RPMI7951 (cell line): ENCODE data around the gene MYF6. TPM values are rescaled to one million over a fixed set of nuclear protein-coding genes. Genes with fewer than 3 reads are reported as not detected.
A peak's percentile ranks its signal among the peaks of the same experiment; 100 is the strongest.

Experiments
- DNase-seq: peaks from one replicate; pipeline ENCODE4 v3.0.0-alpha.2; 2012; ENCODE audit warnings: low read depth
- total RNA-seq: library from RNA; depleted of rRNA; stranded (reverse); fragments of >200 nt; shearing (Covaris generic); gene quantifications from 2 replicates; pipeline ENCODE4 v1.2.3, GENCODE V29; 2014

MYF6 gene
- total RNA-seq, 1 experiment from 2014 or later = not detected

DNA sequence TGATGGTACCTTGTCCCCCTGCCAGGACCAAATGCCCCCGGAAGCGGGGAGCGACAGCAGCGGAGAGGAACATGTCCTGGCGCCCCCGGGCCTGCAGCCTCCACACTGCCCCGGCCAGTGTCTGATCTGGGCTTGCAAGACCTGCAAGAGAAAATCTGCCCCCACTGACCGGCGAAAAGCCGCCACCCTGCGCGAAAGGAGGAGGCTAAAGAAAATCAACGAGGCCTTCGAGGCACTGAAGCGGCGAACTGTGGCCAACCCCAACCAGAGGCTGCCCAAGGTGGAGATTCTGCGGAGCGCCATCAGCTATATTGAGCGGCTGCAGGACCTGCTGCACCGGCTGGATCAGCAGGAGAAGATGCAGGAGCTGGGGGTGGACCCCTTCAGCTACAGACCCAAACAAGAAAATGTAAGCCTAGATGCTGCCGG is 410 bp downstream of the MYF6 start:
- no peak for DNase-seq

DNA sequence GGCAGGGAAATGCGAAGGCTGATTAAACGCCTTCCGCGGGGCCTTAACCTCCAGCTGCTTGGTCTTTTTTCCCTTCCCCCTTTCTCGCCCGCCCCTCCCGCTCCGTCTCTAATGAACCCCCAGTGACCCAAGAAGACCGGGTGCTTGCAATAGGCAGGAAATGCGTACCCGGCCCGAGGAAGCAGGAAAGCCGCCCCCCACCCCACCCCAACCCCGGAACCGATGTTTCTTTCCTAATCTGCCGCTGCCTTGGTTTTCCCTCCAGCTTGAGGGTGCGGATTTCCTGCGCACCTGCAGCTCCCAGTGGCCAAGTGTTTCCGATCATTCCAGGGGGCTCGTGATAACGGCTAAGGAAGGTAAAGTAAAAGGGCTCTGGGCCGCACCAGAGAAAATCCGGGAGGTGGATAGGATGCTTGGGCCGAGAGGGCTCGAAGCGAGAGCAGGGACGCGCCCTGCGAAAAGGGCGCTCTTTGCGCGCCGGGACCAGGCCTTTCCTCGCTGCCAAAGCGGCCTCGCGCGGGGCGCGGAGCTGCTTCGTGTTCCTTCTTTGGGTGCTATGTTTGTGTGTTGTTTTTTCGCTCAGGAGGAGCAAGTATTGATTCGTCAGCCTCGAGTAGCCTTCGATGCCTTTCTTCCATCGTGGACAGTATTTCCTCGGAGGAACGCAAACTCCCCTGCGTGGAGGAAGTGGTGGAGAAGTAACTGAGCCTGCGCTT is 983 bp downstream of the MYF6 start:
- DNase-seq = no peak

DNA sequence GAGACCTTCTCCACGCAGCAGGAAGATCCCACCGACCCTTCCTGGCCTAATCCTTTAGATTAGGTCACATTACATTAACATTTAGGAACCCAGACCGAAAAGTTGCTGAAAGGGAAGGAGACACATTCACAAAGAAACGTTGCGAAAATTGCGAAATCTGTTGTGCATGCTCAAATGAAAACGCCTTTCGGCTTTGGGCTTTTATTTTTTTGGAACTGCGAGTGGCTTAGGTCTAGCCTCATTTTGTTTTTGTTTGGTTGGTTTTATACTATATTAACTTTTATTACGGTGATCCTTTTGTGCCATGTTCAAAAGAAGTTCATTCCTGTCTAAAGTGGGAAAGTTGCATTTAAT is 1.5 kb downstream of the MYF6 start:
- no peak for DNase-seq

DNA sequence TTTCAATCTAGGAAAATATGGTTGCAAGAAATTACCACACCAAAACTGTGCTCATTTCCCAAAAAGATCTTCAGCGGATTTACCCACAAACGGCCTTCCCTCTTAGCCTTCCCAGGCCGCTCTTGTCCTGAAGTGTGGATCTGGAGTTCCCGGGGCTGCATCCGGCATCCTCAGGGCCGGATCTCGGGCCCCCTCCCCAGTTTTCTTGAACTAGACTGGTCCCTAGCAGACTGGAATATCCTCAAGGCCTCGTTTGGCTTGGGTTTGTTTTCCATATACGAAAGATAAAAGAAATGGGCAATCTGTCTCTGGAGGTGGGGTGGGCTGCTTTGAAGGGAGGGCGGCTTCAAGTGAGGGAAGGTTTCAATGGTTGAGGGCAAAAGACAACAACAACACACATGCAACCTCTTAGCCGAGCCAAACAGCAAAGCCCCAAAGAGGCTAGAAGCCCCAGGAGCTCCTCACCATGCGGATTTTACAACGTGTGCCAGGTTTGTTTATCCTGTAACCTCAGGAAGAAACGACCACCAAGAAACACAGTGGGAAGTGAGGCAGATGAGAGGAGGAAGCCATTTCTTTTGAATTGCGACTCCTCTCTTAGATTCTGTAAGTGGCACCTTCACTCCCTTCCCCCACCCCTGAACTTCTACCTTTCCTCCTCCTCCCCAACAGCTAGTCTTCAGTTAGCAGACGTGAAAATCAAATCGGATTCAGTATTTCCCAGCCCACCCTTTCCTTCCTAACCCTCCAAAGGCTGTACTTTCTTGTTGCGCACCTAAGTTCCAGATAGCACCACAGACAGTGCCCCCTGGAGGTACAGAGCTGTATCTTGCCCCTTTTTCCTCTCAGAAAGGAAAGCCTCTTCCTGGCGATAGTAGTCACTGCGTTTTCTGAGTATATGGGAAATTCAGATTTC is 2.6 kb downstream of the MYF6 start:
- DNase-seq = peak; percentile 4

DNA sequence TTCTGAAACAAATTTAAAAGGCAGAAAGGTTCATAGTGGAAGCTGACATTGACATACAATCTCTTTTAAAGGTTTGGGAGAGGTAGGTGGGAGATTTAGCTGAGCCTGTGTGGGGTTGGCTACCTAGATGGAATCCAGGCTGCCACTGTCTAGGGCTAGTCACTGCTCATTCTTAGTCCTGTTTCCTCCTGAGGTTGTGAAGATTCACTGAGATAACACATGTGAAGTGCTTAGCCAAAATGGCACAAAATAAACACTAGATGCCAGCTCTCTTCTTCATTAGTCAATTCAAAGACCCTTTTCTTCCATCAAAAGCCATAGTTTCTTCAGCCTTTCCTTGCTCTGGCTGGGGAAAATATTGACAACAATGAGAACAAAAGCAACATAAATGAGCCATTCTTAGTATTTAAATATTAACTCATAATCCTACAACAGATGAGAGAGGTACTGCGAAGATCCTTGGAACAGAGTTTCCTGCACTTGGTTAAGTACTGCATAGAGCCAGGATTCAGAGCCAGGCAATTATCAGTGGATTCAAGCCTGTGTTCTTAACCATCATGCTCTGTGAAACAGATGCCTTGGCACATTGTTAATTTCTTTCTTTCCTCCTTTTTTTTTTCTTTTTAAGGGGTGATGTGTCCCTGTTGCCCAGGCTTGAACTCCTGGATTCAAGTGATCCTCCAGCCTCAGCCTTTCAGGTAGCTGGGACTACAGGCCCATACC is 3.5 kb downstream of the MYF6 start:
- no peak for DNase-seq

DNA sequence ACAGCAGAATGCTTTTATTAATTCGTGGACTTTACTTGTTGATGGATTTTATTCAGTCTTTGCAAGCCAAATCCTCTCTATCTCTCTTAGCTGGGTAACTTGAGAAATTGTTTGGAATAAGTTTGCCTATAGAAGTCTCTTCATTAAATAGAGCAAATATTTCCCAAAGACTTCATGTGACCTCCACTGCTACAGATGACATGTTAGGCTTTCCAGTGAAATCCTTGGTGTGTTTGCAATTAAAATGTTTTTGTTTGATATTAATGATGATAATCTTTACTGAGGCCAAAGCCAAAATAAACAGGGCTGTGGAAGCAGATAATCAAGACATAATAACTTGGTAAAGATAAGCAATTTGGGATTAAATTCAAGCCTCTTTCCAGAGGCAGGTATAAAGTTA is 4.4 kb downstream of the MYF6 start:
- DNase-seq = no peak

DNA sequence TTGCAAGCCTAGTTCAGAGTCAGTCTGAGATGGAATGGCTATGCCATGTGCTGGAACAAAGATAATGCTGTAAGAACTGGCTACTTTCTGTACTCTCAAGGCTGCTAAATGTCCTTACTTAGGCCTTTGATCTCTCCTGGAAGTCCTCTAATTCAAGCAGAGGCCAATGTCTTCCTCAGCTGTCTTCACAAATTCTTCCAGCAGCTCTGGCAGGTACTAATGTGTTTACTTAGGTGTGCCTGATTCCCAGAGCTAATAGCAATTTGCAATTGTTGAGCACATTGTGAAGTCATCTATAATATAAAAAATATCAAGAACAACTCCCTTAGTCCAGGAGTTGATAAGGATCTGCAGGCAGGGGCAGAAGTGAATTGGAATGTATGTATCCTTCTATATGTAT is 5.4 kb downstream of the MYF6 start:
- no peak for DNase-seq

DNA sequence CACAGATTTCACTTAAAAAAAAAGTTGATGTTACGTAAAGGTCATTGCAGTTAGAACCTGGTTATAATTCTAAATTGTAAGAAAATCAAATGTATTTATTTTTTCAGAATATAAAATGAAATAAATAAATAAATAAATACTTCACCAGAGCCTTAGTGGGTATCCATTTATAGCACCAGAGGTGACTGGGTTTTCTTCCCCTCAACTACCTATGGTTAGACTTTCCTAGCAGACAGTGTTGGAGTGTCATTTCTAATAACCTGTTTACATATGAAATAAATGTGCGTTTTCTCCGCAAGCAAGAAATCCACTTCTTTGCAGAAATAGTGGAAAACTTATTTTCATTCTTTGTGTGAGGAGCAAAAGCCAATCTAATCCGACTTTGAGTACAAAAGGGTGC is 6.0 kb downstream of the MYF6 start:
- no peak for DNase-seq

DNA sequence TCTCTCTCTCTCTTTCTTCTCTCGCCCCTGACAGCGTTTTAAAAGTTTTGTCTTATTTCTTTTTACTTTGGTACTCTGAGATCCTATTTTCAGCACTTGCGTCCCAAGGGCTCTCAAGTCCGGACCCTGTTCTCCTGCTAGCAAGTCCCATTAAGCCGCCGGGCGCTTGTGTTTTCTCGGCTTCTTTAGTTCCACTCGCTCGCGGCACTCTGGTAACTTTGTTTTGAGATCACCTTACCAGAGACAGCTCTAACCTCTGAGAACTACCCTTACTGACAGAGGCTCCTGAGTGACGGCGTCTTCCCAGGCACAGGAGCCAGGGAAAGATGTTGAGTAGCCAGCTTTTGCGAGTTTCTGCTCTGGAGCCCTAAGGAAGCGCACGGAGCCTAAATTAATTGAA is 6.6 kb downstream of the MYF6 start:
- no peak for DNase-seq

DNA sequence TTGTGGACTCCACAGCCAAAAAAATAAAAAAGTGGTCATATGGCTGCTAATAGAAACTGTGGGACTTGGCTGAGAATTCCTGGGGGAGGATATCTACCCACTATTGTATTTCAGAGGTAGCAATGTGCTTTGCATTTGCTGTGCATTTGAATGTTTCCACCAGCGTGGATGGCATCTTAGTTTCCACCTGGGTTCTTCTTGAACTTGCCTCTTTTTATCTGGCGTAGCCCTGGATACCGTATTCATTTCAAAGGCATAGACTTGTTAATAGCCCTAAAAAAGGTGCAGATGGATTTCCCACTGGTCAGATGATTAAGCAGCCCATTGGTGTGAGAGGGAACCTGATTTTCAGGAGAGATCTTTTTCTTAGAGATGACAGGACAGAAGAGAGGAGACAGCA is 7.4 kb downstream of the MYF6 start:
- no peak for DNase-seq

DNA sequence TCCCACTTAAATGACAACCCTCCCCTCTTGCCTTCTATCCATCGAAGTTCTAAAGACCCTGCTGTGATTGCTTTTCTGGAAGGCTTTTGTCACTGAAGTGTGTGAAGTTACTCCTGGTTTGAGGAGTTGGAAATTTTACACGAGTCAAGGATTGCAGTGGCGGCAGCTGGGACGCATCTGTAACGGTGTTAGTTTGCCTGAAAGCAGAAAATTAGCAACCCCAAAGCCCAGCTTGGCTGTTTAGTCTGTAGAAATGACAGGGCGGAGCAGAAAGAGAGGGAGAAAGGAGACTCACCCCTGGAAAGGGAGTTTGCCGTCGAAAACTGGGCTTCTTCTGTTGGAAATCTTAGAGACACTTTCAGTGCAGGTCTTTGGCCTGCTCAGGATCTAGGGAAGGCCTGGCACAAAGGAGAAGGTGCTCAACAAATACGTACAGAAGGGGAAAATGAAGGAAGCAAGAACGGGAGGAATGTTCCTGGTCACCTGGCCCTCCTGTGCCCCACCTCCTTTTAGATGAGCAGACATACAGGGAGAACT is 8.3 kb downstream of the MYF6 start:
- DNase-seq = no peak

DNA sequence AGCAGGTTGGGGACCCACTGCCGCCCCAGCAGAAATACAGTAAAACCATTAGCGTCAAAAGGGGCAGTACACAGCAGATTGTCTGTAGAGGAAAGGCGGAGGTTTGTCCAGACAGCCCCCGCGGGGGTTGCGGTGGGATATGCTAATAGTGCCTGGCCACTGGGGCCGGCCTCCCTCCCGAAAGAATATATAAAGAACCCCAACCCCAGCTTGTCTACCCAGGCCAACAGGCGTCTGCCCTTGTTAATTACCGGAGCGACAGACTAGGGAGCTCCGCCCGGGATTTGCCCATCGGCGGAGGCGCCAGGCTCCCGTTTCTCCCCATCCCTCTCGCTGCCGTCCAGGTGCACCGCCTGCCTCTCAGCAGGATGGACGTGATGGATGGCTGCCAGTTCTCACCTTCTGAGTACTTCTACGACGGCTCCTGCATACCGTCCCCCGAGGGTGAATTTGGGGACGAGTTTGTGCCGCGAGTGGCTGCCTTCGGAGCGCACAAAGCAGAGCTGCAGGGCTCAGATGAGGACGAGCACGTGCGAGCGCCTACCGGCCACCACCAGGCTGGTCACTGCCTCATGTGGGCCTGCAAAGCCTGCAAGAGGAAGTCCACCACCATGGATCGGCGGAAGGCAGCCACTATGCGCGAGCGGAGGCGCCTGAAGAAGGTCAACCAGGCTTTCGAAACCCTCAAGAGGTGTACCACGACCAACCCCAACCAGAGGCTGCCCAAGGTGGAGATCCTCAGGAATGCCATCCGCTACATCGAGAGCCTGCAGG is 9.4 kb downstream of the MYF6 start, which contains the start of gene MYF5:
TSS of gene MYF5 (plus strand) at position 217 of the 774 bp plus-strand sequence. CDS start at position 369, 152 bp downstream.
- DNase-seq = no peak

DNA sequence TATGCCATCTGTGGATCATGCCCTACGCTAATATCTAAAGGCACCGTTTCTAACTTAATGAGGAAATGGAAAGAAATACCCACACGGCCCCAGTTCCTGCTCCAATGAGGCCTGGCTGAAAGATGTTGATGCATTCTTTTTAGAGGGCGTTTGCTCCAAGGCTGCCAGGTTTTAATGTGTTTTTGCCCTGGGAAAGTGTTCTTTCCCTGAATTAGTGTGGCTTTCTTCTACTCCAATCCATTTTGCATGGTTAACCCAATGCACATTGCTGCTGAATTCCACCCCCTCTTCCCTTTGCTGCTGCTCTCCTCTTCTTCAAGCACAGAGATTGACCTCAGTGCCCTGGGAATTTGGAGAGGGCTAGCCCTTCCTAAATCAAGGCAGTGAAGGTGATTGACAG is 10.4 kb downstream of the MYF6 start:
- DNase-seq = no peak

DNA sequence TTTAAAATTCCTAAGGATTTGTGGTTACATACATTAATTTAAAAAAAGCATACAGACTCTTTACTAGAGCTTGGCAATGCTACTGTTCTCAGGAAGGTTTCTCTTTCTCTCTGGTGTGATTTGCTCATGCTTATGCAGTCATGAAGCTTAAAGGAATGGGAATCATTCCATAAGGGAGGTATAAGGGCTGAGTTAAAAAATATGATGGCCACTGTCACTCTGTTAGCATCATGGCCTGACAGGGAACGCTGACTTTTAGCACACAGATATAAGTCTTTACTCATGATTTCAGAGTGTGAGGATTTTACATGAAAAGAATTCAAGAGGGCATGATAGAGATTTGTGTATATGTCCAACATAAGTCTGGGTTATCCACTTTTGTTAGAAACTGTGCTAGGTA is 13.1 kb downstream of the MYF6 start:
- DNase-seq = no peak

DNA sequence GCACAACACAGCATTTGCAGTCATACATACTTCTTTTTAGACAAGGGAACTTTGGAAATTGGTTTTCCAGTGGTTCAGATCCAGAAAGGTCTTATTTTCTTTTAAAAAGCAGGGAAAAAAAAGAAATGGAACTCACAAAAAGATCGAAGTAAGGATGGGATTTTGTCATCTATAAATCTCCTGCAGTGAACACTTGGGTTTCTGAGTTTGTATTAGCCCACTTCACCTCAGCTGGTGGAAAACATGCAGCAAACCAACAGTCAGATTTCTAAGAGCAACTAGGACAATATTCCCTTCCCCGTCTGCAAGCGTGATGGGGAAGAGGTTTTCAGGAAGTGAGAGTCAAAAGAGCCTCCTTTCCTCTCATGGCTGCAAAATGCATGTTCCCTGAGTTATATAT is 13.9 kb downstream of the MYF6 start:
- DNase-seq = no peak

DNA sequence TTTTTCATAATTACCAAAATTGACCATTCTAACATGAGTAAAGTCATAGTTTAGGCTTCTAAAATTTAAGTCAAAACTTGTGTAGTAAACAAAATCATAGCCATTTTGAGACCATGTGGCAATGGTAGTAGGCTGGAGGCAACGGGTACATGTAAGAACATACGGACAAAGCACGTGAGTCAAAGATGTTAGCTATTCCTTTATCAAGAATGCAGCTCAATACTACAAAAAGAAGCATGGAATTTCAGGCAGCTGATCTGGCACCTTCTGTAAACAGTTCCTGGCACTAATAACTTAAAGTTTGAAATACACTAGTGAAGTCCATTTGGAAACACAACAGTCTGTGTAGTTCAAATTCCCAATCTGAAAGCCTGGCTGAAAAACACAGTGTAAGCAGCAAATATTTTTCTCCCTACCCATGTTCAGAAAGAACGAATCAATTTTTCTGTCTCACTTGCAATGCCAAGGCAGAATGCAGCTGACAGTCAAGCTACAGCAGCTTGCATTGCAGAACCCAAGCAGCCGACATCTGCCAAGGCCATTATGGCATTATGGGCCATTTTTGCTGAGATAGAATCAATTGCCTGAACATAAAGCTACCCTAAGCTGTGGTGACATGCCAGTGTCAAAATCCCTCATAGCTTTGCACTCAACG is 38.5 kb downstream of the MYF6 start:
- DNase-seq = no peak

DNA sequence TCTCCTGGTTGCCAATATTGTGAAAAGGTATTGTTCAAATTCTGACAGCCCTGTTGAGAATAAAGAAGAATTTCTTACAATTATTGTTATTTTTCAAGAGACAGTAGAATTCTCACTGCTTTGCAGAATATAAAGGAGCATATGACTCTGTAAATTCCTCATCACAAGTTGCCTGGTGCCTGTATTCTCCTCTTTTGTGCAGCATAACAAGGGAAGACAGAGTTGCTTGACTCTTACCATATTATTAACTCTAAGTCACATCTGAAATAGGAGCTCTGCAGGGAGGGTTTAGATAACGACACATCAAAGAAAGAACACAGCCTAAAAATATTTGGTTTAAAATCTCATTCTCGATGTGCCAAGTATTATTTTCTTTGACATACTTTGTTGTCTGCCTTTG is 40.4 kb downstream of the MYF6 start:
- DNase-seq = no peak

DNA sequence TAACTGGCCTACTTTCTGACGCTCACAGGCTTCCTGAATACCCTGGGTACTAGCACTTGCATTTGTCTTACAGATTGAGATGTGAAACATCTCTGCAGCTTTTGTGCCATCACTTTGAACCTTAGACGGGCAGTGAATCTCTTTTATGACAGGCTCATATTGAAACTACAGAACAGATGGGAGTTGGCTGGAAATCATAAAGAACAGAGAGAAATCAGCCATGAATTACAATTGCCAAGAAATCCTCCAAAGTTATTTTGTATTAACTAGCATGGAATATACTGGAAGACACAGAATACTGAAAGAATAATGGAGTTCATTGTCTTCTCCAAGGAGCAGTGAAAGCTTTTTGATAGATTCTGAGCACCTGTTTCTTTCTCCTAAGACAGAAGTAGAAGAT is 42.0 kb downstream of the MYF6 start:
- no peak for DNase-seq

DNA sequence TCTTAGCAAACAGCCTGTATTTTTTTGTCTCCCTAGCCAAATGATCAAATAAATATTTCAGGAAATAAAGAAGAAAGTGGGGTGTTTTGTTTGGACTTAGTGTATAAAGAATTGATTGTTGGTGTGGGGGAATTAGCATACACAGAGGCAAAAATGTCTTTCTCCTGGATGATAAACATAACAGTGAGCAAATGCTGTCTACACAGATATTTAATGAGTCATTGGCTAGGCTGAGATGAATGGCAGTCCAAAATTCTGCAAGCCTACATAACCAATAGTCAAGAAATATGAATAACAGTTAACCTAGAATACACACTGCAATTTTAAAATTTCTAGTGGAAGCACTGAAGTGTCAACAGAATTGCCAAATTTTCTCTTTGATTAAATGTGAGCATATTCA is 45.0 kb downstream of the MYF6 start:
- DNase-seq = no peak

DNA sequence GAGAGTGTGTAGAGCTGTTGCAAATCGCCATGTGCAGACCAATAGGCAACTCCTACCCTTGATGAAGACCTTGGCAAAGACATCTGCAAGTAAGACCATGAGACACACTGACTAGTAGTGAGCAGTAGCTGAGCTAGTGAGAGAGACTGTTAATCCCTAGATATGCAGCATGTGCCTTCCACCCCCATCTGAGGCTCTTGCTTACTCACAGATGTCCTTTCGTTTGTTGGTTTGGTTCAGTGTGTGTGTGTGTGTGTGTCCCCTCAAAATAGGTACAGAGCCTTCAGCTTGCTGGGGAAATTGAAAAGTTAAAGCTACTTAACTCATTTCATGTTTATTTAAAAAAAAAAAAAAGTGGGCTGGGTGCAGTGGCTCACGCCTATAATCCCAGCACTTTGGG is 46.8 kb downstream of the MYF6 start:
- no peak for DNase-seq

DNA sequence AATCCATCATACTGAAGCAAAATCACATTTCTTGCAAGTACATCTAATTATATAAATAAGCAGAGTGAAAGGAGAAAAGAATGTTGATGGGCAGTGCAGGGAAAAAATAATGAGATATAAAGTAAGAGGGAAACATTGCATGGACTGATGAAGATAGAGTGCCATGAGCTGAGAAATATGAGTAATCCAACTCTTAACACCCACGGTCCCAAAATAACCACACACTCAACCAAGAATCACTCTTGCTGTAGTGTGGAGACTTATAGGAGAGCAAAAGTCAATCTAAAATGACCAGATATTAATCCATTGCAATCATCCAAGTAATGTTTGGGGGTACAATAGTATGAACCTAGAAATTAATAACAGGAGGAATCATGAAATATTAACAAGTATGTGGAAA is 49.4 kb downstream of the MYF6 start:
- no peak for DNase-seq
